ENCODE results near the gene MAF.

MAF gene

GRCh38 chr16:79547085-79547484 is 53.5 kb downstream of the MAF start:
- no peak for DNase-seq
